GM19193 (cell line): ENCODE results near the gene ANLN.

ENCODE experiments used
- POLR2A ChIP-seq: IDR thresholded peaks from 4 replicates; pipeline ENCODE4 v1.6.1; 2011; ENCODE audit not compliant: insufficient read depth, insufficient read length; ENCODE audit errors: extremely low read depth

Gene ANLN

GRCh38 chr7:36473454-36474282 is 84.0 kb downstream of the ANLN start:
- TF ChIP-seq POLR2A, result no peak

DNA sequence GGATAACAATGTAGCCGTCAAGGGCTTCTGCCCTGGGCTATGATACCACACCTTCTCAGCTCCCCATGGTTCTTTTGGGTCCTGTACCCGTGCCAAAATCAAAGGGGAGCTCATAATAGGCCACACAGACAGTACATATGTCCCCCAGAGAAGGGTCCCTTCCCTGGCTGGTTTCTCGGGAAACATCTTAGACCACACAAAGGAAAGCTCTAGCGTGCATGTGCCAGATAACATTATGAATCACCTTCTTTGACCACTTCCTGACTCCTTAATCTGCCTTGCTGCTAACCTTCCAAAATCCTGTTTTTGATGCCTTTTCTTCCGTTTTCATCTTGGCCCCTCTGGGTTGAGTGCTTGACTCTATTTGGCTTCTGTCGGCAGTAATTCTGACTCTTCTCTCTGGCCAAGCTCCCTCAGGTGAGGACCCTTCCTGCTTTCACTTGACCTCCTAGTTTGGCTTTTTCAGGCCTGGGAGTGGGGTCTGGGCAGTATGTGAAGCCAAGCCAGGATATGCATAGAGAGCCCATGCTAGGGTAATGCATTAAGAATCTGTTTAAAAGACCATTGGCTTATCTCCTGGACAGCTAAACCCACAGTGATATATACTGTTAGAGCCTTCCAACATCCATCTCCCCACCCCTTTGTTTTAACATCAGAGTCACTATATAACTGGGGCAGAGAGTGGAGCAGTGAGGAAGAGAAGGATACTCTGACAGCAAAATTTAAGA is 84.8 kb downstream of the ANLN start:
- TF ChIP-seq POLR2A, result no peak

GRCh38 chr7:36475011-36475342 is 85.3 kb downstream of the ANLN start:
- TF ChIP-seq POLR2A, result no peak

DNA sequence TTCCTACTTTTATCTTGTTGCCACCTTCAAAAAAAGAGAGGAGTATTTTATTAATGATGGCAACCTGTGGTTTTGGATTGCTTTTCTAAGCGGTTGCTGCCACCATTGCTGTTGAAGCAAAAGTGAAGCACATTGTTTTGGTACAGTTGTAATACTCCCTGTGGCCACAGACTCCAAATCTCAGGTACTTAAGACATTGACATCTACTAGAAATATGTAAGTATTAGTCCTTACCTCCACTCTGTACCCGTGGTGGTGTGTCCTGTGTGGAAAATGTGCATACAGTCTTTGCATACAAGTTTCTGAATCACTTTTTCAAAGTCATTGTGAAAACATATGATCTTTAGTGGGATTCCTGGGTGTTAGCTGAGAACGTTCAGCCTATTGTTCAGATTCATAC is 85.7 kb downstream of the ANLN start:
- TF ChIP-seq POLR2A, result no peak

DNA sequence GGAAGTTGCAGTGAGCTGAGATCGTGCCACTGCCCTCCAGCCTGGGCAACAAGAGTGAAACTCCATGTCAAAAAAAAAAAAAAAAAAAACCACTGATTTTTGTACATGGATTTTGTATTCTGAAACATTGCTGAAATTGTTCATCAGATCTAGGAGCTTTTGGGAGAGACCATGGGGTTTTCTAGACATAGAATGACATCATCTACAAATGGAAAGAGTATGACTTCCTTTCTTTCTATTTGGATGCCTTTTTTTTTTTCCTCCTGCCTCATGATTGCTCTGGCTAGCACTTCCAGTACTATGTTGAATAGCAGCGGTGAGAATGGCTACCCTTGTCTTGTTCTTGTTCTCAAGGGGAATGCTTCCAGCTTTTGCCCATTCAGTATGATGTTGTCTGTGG is 89.1 kb downstream of the ANLN start:
- no peak for TF ChIP-seq POLR2A

- no peak for TF ChIP-seq POLR2A
These were observed 94.6 kb downstream of the ANLN start for GRCh38 chr7:36484265-36484664.

DNA sequence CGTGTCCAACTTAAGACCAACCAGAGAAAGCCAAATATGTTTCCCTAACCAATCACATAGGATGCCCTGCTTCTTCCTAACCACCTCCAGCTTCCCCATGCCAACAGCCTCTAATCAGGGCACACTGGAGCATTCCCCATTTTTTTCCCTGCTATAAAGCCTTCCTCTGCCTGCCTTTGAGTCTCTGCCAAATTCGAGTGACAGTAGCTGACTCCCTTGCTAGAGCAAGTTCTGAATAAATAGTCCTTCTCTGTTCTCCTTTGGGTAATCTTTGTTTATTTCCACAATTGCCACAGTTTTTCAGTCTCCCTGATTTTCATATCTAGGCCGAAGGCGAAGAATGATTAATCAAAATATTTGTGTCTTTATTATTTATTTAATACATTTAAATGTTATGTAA is 96.7 kb downstream of the ANLN start:
- TF ChIP-seq POLR2A, result no peak

- no peak for TF ChIP-seq POLR2A
These were observed 98.2 kb downstream of the ANLN start for GRCh38 chr7:36487756-36488336.

DNA sequence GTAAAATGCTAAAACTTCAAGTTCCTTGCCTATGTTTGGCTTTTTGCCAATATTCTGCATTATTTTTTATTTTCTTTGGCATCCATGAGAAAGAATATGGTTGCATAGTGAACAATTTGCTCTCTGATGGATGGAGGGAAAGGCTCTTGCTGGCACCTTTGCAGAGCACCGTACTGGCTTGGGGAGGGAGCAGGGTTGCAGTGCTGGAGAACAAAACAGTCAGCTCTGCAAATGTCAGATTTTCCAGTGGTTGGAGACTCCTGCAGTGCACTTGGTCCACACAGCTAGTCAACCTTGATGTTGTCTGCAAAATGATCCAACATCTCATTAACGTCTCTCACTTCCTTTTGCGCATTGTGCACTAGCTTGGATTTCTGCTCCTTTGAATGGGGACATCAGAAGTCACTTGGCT is 100.8 kb downstream of the ANLN start:
- TF ChIP-seq POLR2A, result no peak

GRCh38 chr7:36491317-36491716 is 101.7 kb downstream of the ANLN start:
- no peak for TF ChIP-seq POLR2A

- TF ChIP-seq POLR2A, result no peak
These were observed 106.9 kb downstream of the ANLN start for GRCh38 chr7:36496576-36496975.

DNA sequence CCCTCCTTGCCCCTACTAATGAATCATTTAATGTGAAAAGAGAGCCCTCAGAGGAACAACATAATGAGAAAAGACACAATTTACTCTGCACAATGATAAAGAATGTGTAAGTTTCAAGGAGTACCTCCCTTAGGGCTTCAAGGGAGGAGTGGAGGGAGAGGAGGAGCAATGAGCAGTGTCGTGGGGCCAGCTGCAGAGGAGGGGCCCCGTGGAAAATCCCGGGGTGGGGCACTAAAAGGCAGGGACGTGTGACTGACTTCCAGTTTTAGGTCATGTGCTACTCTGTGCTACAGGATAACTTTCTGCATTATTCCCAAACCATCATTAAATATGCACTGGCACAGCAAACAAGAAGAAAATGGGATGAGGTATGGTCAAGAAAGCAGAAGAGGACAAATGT is 108.1 kb downstream of the ANLN start:
- TF ChIP-seq POLR2A, result no peak
